ENCODE data around the gene MYT1. TPM values are rescaled to one million over a fixed set of nuclear protein-coding genes. Genes with fewer than 3 reads are reported as not detected.
A peak's percentile ranks its signal among the peaks of the same experiment; 100 is the strongest.

Gene MYT1
- polyA plus RNA-seq, 6 donors from 2014 or later = not detected

GRCh38 chr20:64245746-64246595 lies 81.7 kb downstream of the MYT1 start:
- DNase-seq = no peak
- peaks cover 21 to 72% (median 60%) of the 10 kb centered on the region in 3 donors for H3K27me3 Mint-ChIP-seq
- no peaks in the 10 kb centered on the region for H3K4me1 Mint-ChIP-seq
- peak overlapping the region in 2 of 6 donors; percentile 68 to 69 for H3K27ac Mint-ChIP-seq
- peaks cover 0 to 8% of the 10 kb centered on the region in 2 donors for H3K36me3 Mint-ChIP-seq
- H3K9me3 Mint-ChIP-seq = no peaks in the 10 kb centered on the region
- peak overlapping the region in 1 of 8 donors; percentile 29 for H3K4me3 Mint-ChIP-seq
- no peak for ATAC-seq (ENCODE audit: low read depth in 2 of 2)

GRCh38 chr20:64246616-64247306 lies 82.5 kb downstream of the MYT1 start:
- H3K4me1 Mint-ChIP-seq = no peaks in the 10 kb centered on the region
- peak overlapping the region in 1 of 6 donors; percentile 69 for H3K27ac Mint-ChIP-seq
- no peak overlapping the region for H3K4me3 Mint-ChIP-seq
- H3K9me3 Mint-ChIP-seq = no peaks in the 10 kb centered on the region
- peaks cover 21 to 72% (median 61%) of the 10 kb centered on the region in 3 donors for H3K27me3 Mint-ChIP-seq
- DNase-seq = no peak
- peaks cover 0 to 8% of the 10 kb centered on the region in 2 donors for H3K36me3 Mint-ChIP-seq
- no peak for ATAC-seq (ENCODE audit: low read depth in 2 of 2)

GRCh38 chr20:64247307-64247618 lies 83.0 kb downstream of the MYT1 start:
- no peak for DNase-seq

GRCh38 chr20:64247970-64248841 lies 84.0 kb downstream of the MYT1 start:
- H3K27ac Mint-ChIP-seq = no peak overlapping the region
- H3K9me3 Mint-ChIP-seq = peaks cover 0 to 4% (median 0%) of the 10 kb centered on the region in 7 donors
- H3K27me3 Mint-ChIP-seq = peaks cover 21 to 62% (median 49%) of the 10 kb centered on the region in 3 donors
- peak; percentile 37 to 52 for ATAC-seq (ENCODE audit: low read depth in 2 of 2)
- peaks cover 0 to 8% of the 10 kb centered on the region in 2 donors for H3K36me3 Mint-ChIP-seq
- peaks cover 9 to 11% (median 9%) of the 10 kb centered on the region in 3 donors for H3K4me1 Mint-ChIP-seq
- H3K4me3 Mint-ChIP-seq = no peak overlapping the region
- DNase-seq = no peak

More at GRCh38 chr20:64247307-64247618, 83.0 kb downstream of the MYT1 start:
- Mint-ChIP-seq H3K4me3 (peak overlapping the region in 1 of 8 donors; percentile 1), H3K36me3 (peaks cover 0 to 8% of the 10 kb centered on the region in 2 donors), H3K4me1 (peaks cover 0 to 2% (median 0%) of the 10 kb centered on the region in 3 donors), H3K27ac (no peak overlapping the region), H3K27me3 (peaks cover 21 to 70% (median 58%) of the 10 kb centered on the region in 3 donors), H3K9me3 (no peaks in the 10 kb centered on the region)
- ATAC-seq (ENCODE audit: low read depth in 2 of 2) = no peak

DNA sequence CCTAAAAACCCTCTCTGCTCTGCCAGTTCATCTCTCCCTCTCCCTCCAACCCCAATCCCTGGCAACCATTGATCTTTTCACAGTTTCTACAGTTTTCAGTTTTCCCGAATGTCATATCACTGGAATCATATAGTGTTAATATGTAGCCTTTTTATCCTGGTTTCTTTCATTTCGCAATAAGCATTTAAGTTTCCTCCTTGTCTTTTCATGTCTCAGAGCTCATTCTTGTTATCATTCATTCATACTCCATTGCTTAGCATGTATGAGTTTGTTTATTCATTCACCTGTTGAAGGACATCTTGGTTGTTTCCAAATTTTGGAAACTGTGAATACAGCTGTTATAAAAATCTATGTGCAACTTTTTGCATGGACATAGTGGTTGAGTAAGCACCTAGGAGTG lies 85.8 kb downstream of the MYT1 start:
- H3K27me3 Mint-ChIP-seq = peaks cover 15 to 44% (median 37%) of the 10 kb centered on the region in 3 donors
- no peak overlapping the region for H3K4me3 Mint-ChIP-seq
- H3K27ac Mint-ChIP-seq = no peak overlapping the region
- peaks cover 18 to 21% (median 18%) of the 10 kb centered on the region in 3 donors for H3K4me1 Mint-ChIP-seq
- DNase-seq (no peak), ATAC-seq (ENCODE audit: low read depth in 2 of 2) (no peak)
- H3K36me3 Mint-ChIP-seq = peaks cover 0 to 8% of the 10 kb centered on the region in 2 donors
- H3K9me3 Mint-ChIP-seq = peaks cover 0 to 4% (median 0%) of the 10 kb centered on the region in 7 donors

DNA sequence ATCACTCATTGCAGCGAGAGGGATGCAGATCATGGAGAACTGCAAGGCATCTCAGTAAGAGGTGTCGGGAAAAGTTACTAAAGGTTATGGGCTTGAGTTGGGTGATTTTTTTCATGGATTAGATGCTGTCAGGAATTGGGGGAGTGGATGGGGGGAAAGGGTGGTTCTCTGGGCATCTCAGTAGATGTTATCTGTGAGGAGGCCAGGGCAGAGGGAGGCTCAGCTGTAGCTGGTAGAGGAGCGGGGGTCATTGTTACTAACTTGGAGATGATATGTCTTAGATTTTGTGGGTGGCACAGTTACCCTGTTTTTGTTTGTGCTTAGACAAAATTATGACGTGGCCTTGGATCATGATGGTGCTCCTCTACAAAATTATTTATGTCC lies 88.7 kb downstream of the MYT1 start:
- peaks cover 35 to 44% (median 38%) of the 10 kb centered on the region in 3 donors for H3K4me1 Mint-ChIP-seq
- peaks cover 0 to 4% (median 0%) of the 10 kb centered on the region in 7 donors for H3K9me3 Mint-ChIP-seq
- peak overlapping the region in 3 of 6 donors; percentile 16 to 46 (median 44) for H3K27ac Mint-ChIP-seq
- DNase-seq (no peak), ATAC-seq (ENCODE audit: low read depth in 2 of 2) (no peak)
- H3K36me3 Mint-ChIP-seq = no peaks in the 10 kb centered on the region
- H3K4me3 Mint-ChIP-seq = peak overlapping the region in 4 of 8 donors; percentile 37 to 80 (median 49)
- peaks cover 6 to 18% (median 14%) of the 10 kb centered on the region in 3 donors for H3K27me3 Mint-ChIP-seq

DNA sequence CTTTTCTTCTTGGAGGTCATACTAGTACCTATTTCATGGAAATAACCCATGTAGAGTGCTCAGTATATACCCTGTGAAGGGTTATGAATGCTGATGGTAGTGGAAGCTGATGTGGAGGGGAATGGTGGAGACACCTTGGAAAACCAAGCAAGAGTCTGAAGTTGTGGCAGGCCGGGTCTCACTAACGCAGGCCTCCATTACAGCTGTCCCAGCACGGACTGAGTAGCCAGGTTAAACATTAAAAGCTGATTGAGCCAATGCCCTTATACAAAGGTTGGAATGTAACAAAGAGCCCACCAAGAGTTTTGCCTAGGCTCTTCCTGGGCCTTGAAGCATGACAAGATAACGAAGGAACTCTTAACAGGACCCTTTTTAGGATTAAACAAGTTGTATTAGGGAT lies 89.2 kb downstream of the MYT1 start:
- Mint-ChIP-seq H3K36me3 (no peaks in the 10 kb centered on the region), H3K4me1 (peaks cover 37 to 48% (median 40%) of the 10 kb centered on the region in 3 donors), H3K9me3 (peaks cover 0 to 4% (median 0%) of the 10 kb centered on the region in 7 donors), H3K27ac (peak overlapping the region in 1 of 6 donors; percentile 31), H3K4me3 (peak overlapping the region in 3 of 8 donors; percentile 35 to 96 (median 96)), H3K27me3 (peaks cover 6 to 18% (median 14%) of the 10 kb centered on the region in 3 donors)
- ATAC-seq (ENCODE audit: low read depth in 2 of 2) = no peak
- DNase-seq = no peak

- H3K27me3 Mint-ChIP-seq = peaks cover 6 to 18% (median 14%) of the 10 kb centered on the region in 3 donors
Measured at GRCh38 chr20:64254156-64254555, 89.9 kb downstream of the MYT1 start.

GRCh38 chr20:64254571-64255360 lies 90.5 kb downstream of the MYT1 start:
- Mint-ChIP-seq H3K4me3 (peak overlapping the region; percentile 82 to 99 (median 89)), H3K9me3 (peaks cover 0 to 4% (median 0%) of the 10 kb centered on the region in 7 donors), H3K27ac (peak overlapping the region in 4 of 6 donors; percentile 44 to 90 (median 84)), H3K4me1 (peaks cover 48 to 57% (median 49%) of the 10 kb centered on the region in 3 donors), H3K36me3 (no peaks in the 10 kb centered on the region), H3K27me3 (peaks cover 6 to 13% (median 12%) of the 10 kb centered on the region in 3 donors)
- ATAC-seq (ENCODE audit: low read depth in 2 of 2) (no peak), DNase-seq (no peak)

More at GRCh38 chr20:64254156-64254555, 89.9 kb downstream of the MYT1 start:
- Mint-ChIP-seq H3K9me3 (peaks cover 0 to 4% (median 0%) of the 10 kb centered on the region in 7 donors), H3K27ac (peak overlapping the region in 4 of 6 donors; percentile 44 to 90 (median 84)), H3K36me3 (no peaks in the 10 kb centered on the region), H3K4me1 (peaks cover 43 to 55% (median 46%) of the 10 kb centered on the region in 3 donors), H3K4me3 (peak overlapping the region; percentile 82 to 99 (median 89))
- ATAC-seq (ENCODE audit: low read depth in 2 of 2) (no peak), DNase-seq (no peak)

DNA sequence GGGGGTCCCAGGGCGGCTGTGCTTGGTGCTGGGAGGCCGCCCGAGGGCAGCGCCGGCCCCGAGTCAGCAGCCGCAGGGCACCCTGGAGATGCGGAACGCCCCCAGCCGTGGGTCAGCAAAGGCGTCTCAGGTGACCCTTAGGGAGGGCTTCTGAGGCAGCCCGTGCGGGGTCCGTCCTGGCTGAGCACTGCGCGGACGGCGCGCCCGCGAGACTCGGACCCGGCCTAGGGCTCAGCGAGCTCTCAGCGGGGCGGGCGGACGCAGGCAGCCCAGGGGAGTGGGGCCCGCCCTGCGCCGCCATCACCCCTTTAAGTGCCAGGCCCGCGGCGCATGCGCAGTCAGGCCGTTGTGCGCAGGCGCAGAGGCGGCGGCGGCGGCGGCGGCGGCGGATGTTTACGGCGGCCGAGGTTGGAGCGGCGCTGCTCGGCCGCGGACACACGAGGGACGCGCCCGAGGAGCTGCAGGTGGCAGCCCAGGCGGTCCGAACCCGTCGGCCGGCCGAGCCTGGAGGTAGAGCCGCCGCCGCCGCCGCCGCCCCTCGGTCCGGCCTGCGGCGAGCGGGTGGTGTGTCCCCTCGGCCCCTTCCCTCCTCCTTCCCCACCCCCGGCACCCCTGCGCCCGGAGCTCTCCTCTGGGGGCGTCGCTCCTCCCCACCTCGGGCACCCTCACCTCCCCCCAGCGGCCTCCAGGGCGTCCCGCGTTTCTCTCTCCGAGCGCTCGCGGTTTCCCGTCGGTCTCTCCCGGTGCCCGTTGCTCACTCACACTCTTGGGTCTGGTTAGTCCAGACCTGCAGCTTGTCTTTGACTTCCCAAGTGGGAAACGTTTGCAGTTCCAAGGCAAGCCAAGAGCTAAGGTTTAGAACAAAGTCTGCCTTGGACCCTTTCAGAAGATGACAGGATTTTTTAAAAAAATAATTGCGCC lies 91.4 kb downstream of the MYT1 start, which contains the start of gene PCMTD2:
Gene PCMTD2 (plus strand): TSS at position 388 of the 921 bp plus-strand sequence. CDS start 4,218 bp downstream, outside the sequence.
- peak; percentile 87 for DNase-seq
- peaks cover 54 to 66% (median 58%) of the 10 kb centered on the region in 3 donors for H3K4me1 Mint-ChIP-seq
- ATAC-seq (ENCODE audit: low read depth in 2 of 2) = peak; percentile 79 to 84
- peak within 1 kb of the TSS; percentile 72 to 100 (median 94) for H3K27ac Mint-ChIP-seq
- H3K27me3 Mint-ChIP-seq = peaks cover 3 to 4% (median 4%) of the 10 kb centered on the region in 3 donors
- peaks cover 0 to 4% (median 0%) of the 10 kb centered on the region in 7 donors for H3K9me3 Mint-ChIP-seq
- peak within 1 kb of the TSS; percentile 90 to 99 (median 96) for H3K4me3 Mint-ChIP-seq
- no peaks in the 10 kb centered on the region for H3K36me3 Mint-ChIP-seq
